HG02798 (cell line): ENCODE measurements around the gene CASP2.

Source experiments
- ATAC-seq: cut with Tn5 transposase; IDR thresholded peaks from one replicate; pipeline ENCODE4 v1.9.1; 2021; ENCODE audit warnings: mild to moderate bottlenecking; ENCODE audit not compliant: unreplicated experiment, poor library complexity

The CASP2 gene

GRCh38 chr7:143325240-143325639 is 37.1 kb downstream of the CASP2 start:
- peak; percentile 60 for ATAC-seq

DNA sequence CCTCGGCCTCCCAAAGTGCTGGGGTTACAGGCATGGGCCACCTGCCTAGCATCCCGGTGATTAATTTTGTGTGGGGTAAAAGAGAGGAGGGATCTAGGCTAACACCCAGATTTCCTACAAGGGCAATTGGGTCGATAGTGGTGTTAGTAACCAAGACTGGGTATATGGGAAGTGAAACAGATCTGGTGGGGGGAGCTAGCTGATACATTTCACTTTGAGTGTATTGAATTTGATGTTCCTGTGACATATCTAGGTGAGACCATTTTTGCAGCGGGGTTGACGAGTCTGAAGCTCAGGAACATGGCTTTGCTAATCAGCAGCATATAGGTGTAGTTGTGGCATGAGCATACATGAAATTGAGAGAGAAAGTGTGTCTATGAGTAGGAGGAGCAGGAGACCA is 39.8 kb downstream of the CASP2 start:
- ATAC-seq, result no peak

DNA sequence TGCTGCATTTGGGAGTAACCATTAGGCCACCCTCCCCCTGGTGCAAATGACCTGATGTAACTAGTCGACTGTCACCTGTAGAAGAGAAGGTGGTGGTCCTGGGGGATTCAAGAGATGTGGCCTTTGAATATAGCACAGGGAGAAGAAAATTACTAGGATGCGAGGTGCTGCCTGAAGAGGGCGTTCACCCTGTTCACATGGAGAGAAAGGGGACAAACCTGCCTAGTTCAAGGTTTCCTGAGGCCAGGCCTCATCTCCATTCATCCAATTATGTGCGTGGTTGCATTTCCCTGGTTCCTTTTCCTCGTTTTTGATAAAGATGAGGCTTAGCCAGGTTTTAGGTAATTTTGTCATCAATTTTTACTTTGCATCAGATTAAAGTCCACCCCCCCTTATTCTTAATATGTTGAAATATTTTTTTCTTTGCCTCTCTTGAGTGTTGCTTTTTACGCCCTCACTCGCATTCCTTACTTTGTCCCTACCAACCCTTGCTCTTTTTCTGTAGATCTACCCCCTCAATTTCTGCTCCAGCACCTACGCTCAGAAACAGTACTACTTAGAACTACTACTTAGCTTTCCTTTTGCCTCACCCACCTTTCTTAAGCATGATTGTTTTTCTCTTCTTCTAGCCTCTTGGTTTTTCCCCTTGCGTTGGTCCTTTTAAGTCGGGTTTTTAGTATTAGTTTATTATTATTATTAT is 41.5 kb downstream of the CASP2 start:
- no peak for ATAC-seq

DNA sequence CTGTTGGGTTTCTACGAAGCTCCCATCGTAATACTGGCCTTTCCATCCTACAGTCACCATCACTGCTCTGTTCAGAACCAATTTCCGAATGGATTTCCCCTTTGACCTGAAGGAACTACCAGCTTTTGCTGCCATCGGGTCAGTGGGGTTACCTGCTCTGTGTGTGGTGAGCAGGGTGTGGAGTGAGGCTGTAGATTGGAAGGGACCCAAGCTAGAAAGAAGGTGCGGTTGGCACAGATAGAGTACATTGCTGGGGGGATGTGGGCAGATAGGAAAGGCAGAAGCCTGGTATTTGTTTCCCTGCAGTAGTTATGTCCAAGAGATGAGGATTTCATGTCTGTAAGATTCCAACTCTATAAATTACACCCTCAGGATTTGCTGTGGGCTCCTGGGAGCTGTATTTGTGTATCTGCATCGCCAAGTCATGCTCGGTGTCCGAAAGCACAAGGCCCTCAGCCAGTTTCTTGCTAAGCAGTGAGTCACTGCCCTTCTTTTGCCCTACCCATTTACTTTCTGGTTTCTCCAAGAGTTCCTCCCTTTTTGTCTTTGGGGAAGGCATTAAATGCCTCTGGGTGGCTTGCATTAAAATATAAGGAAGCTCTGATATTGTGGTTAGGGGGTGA is 43.1 kb downstream of the CASP2 start:
- no peak for ATAC-seq

DNA sequence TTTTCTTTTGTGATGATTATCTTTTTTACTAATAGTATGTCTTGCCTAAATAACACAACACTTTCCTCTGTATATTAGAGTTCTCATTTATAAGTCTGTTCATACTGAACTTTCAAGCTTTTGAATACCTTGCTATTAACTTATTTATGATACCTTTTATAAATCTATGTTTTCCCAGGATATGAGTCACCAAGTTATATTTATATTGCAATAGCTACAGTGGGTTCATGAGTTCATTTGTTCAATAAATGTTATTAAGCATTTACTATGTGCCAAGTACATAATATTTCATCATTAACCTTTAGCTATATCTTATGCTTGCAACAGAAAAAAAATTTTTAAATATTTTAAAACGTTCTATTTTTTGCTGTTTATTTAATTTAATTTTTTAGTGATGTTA is 46.1 kb downstream of the CASP2 start:
- ATAC-seq, result no peak

DNA sequence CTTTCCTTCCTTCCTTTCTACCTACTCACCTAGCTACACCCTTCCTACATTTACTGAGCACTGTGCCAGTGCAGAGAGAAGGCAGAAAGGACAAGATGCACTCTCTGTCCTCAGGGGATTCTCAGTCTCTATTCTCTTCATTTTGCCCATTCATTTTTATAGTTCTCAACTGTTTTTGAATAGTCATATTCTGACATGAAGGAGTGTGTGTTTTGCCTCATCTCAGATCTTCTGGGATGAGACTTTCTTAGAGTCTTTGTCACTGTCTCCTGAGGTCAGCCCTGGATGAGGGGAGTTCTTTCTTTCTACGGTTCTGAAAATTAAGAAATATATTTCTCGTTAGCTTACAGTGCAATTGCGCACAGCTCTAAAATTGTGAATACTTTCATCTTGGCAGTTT is 49.1 kb downstream of the CASP2 start:
- no peak for ATAC-seq

- no peak for ATAC-seq
These were observed 53.7 kb downstream of the CASP2 start for GRCh38 chr7:143341842-143342241.

DNA sequence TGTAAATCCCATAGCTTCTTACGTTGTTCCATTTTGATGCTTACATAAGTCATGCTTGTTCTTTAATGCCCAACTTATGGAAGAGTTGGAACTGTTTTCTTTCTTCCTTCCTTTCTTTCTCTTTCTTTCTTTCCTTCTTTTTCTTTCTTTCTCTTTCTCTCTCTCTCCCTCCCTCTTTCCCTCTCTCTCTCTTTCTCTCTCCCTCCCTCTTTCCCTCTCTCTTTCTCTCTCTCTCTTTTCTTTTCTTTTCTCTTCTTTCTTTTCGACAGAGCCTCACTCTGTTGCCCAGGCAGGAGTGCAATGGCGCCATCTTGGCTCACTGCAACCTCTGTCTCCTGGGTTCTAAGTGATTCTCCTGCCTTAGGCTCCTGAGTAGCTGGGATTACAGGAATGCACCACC is 55.4 kb downstream of the CASP2 start:
- no peak for ATAC-seq

DNA sequence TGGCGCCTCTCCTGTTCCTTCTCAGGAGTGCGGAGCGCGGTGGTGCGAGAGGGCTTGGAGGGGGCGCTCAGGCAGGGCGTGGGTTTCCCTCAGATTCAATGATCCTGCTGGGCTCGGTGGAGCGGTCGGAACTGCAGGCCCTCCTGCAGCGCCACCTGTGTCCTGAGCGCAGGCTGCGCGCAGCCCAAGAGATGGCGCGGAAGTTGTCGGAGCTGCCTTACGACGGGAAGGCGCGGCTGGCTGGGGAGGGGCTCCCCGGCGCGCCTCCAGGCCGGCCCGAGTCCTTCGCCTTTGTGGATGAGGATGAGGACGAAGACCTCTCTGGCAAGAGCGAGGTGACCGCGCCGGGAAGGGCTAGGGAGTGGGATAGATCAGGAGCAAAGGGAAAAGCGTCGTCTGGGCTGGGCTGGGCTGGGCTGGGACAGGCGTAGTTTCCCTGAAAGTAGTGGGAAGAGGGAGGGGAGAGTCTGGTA is 57.3 kb downstream of the CASP2 start:
- peak; percentile 82 for ATAC-seq

DNA sequence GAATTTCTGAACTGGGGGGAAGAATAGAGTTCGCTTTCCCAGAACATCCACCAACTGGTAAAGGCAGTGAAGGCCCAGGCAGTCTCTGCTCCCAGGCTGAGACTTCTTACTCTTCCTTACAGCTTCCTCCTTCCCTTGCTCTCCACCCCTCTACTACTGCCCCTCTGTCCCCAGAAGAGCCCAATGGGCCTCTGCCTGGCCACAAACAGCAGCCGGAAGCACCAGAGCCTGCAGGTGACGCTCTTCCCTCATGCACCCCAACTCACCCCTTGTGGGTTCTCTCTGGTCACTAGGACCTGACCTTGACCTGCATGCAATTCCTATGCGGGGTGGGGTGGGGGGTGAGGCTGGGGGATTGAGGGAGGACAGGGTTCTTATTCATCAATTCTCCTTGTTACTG is 57.9 kb downstream of the CASP2 start:
- ATAC-seq, result no peak

DNA sequence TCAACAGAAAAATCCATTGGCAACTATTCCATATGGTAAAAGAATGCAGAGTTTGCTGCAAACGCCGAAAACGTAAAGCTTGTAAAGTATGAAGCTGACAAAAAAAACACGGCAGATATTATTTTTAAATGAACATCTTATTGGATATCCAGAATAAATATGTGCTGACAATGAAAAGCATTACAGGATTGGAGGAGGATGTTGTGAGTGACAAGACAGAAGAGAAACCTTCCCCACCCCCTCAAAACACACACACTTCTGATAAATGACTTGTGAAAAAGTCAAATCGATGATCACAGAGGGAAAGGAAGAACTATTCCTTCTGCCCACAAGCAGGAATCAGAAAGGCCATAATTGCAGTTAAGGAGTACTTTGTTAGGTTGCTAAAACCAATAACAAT is 59.8 kb downstream of the CASP2 start:
- ATAC-seq, result no peak

DNA sequence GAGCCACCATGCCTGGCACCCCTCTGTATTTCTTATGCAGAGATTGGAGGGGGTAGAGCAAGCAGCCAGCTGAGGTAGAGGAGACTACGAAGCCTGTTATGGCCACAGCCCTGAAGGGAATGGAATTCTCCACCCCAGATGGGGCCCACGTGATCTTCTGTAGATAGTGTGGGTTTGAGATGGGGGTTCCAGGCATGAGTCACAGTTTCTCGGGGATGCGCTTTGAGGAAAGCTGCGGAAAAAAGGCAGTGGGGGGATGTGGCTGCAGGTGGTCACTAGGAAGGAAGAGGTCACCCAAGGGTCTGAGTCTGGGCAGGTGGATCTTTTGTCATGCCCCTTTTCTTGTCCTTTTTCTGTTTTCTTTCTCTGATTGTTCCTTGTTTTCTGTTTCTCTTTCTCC is 62.9 kb downstream of the CASP2 start:
- ATAC-seq, result no peak

DNA sequence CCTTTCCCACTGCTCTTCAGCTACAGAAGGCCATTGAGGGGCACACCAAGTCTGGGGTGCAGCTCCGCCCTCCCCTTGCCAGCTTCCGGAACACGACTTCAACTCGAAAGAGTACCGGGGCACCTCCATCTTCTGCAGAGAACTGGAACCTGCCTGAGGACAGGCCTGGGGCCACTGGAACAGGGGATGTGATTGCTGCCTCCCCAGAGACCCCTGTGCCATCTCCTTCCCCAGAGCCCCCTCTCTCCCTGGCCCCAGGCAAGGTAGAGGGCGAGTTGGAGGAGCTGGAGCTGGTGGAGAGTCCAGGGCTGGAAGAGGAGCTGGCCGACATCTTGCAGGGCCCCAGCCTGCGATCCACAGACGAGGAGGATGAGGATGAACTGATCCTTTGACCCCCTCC is 63.4 kb downstream of the CASP2 start:
- ATAC-seq, result no peak

- ATAC-seq, result no peak
These were observed 64.4 kb downstream of the CASP2 start for GRCh38 chr7:143352531-143353002.

- no peak for ATAC-seq
These were observed 66.2 kb downstream of the CASP2 start for GRCh38 chr7:143354376-143354775.

- no peak for ATAC-seq
These were observed 66.8 kb downstream of the CASP2 start for GRCh38 chr7:143354965-143355364.

- no peak for ATAC-seq
These were observed 67.6 kb downstream of the CASP2 start for GRCh38 chr7:143355450-143356385.

DNA sequence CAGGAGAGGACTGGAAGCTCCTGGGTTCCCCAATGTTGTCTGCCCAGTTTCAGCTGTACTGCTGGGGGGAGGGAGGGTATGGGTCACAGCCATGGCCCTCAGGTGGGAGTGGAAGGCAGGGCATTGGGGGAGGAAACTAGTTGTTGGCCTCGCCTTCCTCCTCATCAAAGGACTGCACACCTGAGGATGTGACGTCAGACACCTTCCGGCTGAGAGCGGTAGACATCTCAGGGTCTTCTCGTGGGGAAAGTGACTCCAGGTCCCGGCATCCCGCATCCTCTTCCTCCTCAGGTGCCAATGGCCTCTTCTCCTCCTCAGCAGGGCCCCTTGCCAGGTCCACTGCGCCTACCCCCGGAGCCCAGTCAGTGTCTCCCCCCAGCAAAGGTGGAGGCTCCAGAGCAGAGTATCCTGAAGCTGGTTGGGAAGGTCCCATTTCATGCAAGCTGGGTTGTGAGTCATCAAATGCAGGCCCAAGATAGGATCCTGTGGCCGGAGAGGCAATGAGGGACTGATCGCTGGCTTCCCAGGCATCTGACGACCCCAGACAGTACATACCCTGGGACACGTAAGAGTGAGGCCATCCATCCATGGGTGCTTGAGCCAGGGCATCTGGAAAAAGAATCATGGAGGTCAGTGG is 68.4 kb downstream of the CASP2 start:
- no peak for ATAC-seq
